BLaER1 (cell line): ENCODE data around the gene TTC13.

Experiments used
- H3K27ac ChIP-seq: shearing (Covaris generic); formaldehyde crosslinking; 2 replicates; pipeline ENCODE4 v1.8.1; 2022
- H3K27me3 ChIP-seq: shearing (Covaris generic); formaldehyde crosslinking; 2 replicates; pipeline ENCODE4 v1.8.1; 2022
- H3K36me3 ChIP-seq: shearing (Covaris generic); formaldehyde crosslinking; 2 replicates; pipeline ENCODE4 v1.8.1; 2022
- H3K4me1 ChIP-seq: shearing (Covaris generic); formaldehyde crosslinking; 2 replicates; pipeline ENCODE4 v1.8.1; 2022
- H3K4me2 ChIP-seq: shearing (Covaris generic); formaldehyde crosslinking; 2 replicates; pipeline ENCODE4 v1.8.1; 2022
- H3K4me3 ChIP-seq: shearing (Covaris generic); formaldehyde crosslinking; 2 replicates; pipeline ENCODE4 v1.8.1; 2022
- H3K9ac ChIP-seq: shearing (Covaris generic); formaldehyde crosslinking; 2 replicates; pipeline ENCODE4 v1.8.1; 2022
- H3K9me3 ChIP-seq: shearing (Covaris generic); formaldehyde crosslinking; 2 replicates; pipeline ENCODE4 v1.8.1; 2022
- H4K20me1 ChIP-seq: shearing (Covaris generic); formaldehyde crosslinking; 2 replicates; pipeline ENCODE4 v1.8.1; 2022
- Cebpa-rat ChIP-seq: shearing (Covaris generic); IDR thresholded peaks from 2 replicates; pipeline ENCODE4 v1.8.1; 2022

Gene TTC13

DNA sequence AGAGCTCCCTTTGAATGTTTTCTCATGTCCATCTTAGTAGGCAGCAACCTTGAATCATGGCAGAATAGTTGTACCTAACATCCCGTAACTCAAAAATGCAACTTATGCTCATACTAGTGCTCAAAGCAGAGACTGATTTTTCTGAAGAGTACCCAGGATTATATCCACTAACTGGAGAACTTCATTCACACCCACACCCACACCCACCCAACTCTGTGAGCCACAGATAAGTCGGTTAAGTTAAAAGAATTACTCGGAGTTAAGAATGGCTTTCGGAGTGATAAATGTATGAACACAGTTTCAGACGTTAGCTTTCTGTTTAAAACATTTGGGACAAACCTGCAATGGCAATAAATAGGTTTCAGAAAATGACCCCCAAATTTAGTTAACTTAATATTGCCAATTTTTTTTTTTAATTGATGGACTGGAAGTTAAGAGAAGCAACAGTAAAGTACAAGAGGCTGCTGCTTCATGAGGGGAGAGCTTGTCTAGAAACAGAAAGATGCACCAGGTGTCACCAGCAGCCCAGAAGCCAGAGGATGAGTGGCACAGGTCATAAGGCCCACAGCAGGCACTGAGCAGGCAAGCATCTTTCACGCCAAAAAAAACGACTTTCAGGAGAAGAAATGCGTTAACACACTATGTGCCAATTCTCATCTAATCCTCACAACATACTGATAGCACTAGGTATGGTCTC, 61.9 kb downstream of the TTC13 start:
- TF ChIP-seq Cebpa-rat: no peak
- Histone ChIP-seq H4K20me1 (no peaks in the 10 kb centered on the region), H3K27ac (no peak overlapping the region), H3K9ac (no peak overlapping the region), H3K4me2 (no peak overlapping the region), H3K4me1 (peaks cover 8% of the 10 kb centered on the region), H3K9me3 (no peaks in the 10 kb centered on the region), H3K4me3 (no peak overlapping the region), H3K36me3 (peaks cover 73% of the 10 kb centered on the region), H3K27me3 (no peaks in the 10 kb centered on the region)

GRCh38 chr1:230915078-230915477, 63.6 kb downstream of the TTC13 start:
- no peaks in the 10 kb centered on the region for H4K20me1 ChIP-seq
- H3K27ac ChIP-seq: no peak overlapping the region
- TF ChIP-seq Cebpa-rat: no peak
- peaks cover 8% of the 10 kb centered on the region for H3K4me1 ChIP-seq
- H3K9ac ChIP-seq: no peak overlapping the region
- H3K4me3 ChIP-seq: no peak overlapping the region
- H3K27me3 ChIP-seq: no peaks in the 10 kb centered on the region
- no peak overlapping the region for H3K4me2 ChIP-seq
- peaks cover 77% of the 10 kb centered on the region for H3K36me3 ChIP-seq
- H3K9me3 ChIP-seq: no peaks in the 10 kb centered on the region

DNA sequence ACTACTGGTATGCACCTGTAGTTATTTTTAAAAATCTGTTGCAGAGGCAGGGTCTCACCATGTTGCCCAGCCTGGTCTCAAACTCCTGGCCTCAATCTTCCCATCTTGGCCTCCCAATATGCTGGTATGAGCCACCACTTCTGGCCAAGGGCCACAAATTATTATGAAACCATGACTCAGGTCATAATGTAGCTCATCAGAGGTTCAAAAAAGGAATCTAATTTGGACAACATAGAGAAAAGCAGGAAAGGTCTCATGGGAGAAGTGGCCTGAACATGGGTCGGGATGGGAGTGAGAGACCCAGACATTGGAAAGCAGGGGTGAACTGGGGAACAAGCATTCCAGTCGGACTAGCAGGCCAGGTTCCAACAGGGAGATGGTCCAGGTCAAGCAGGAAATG, 65.2 kb downstream of the TTC13 start:
- Histone ChIP-seq H3K27ac (no peak overlapping the region), H3K9me3 (no peaks in the 10 kb centered on the region), H3K4me1 (peaks cover 8% of the 10 kb centered on the region), H3K27me3 (no peaks in the 10 kb centered on the region), H3K9ac (no peak overlapping the region), H4K20me1 (no peaks in the 10 kb centered on the region), H3K36me3 (peaks cover 77% of the 10 kb centered on the region), H3K4me2 (no peak overlapping the region), H3K4me3 (no peak overlapping the region)
- no peak for TF ChIP-seq Cebpa-rat

- no peaks in the 10 kb centered on the region for H4K20me1 ChIP-seq
- H3K4me2 ChIP-seq: no peak overlapping the region
- H3K27me3 ChIP-seq: no peaks in the 10 kb centered on the region
- H3K4me1 ChIP-seq: no peaks in the 10 kb centered on the region
- H3K9me3 ChIP-seq: no peaks in the 10 kb centered on the region
- H3K9ac ChIP-seq: no peak overlapping the region
- no peak for TF ChIP-seq Cebpa-rat
- H3K27ac ChIP-seq: no peak overlapping the region
- H3K36me3 ChIP-seq: peaks cover 82% of the 10 kb centered on the region
- no peak overlapping the region for H3K4me3 ChIP-seq
These were observed 67.9 kb downstream of the TTC13 start for GRCh38 chr1:230910755-230911117.

- Histone ChIP-seq H3K4me2 (no peak overlapping the region), H3K4me3 (no peak overlapping the region), H3K4me1 (no peaks in the 10 kb centered on the region), H3K27me3 (no peaks in the 10 kb centered on the region), H4K20me1 (no peaks in the 10 kb centered on the region), H3K27ac (no peak overlapping the region), H3K36me3 (peaks cover 87% of the 10 kb centered on the region), H3K9ac (no peak overlapping the region), H3K9me3 (no peaks in the 10 kb centered on the region)
- no peak for TF ChIP-seq Cebpa-rat
These were observed 68.5 kb downstream of the TTC13 start for GRCh38 chr1:230909974-230910754.

- H3K27ac ChIP-seq: no peak overlapping the region
- TF ChIP-seq Cebpa-rat: no peak
- H3K4me2 ChIP-seq: no peak overlapping the region
- no peaks in the 10 kb centered on the region for H4K20me1 ChIP-seq
- no peak overlapping the region for H3K9ac ChIP-seq
- H3K27me3 ChIP-seq: no peaks in the 10 kb centered on the region
- H3K4me1 ChIP-seq: no peaks in the 10 kb centered on the region
- H3K9me3 ChIP-seq: no peaks in the 10 kb centered on the region
- H3K4me3 ChIP-seq: no peak overlapping the region
- H3K36me3 ChIP-seq: peaks cover 79% of the 10 kb centered on the region
These were observed 71.0 kb downstream of the TTC13 start for GRCh38 chr1:230907472-230908205.

GRCh38 chr1:230906226-230906625, 72.4 kb downstream of the TTC13 start:
- Histone ChIP-seq H3K9me3 (no peaks in the 10 kb centered on the region), H3K27me3 (no peaks in the 10 kb centered on the region), H4K20me1 (no peaks in the 10 kb centered on the region), H3K4me2 (no peak overlapping the region), H3K4me1 (no peaks in the 10 kb centered on the region), H3K4me3 (no peak overlapping the region), H3K36me3 (peaks cover 78% of the 10 kb centered on the region), H3K27ac (no peak overlapping the region), H3K9ac (no peak overlapping the region)
- TF ChIP-seq Cebpa-rat: no peak

GRCh38 chr1:230905733-230906132, 72.9 kb downstream of the TTC13 start:
- Histone ChIP-seq H3K4me3 (no peak overlapping the region), H3K4me2 (no peak overlapping the region), H3K36me3 (peaks cover 73% of the 10 kb centered on the region), H3K27me3 (no peaks in the 10 kb centered on the region), H3K9ac (no peak overlapping the region), H4K20me1 (no peaks in the 10 kb centered on the region), H3K4me1 (no peaks in the 10 kb centered on the region), H3K9me3 (no peaks in the 10 kb centered on the region), H3K27ac (no peak overlapping the region)
- TF ChIP-seq Cebpa-rat: no peak

DNA sequence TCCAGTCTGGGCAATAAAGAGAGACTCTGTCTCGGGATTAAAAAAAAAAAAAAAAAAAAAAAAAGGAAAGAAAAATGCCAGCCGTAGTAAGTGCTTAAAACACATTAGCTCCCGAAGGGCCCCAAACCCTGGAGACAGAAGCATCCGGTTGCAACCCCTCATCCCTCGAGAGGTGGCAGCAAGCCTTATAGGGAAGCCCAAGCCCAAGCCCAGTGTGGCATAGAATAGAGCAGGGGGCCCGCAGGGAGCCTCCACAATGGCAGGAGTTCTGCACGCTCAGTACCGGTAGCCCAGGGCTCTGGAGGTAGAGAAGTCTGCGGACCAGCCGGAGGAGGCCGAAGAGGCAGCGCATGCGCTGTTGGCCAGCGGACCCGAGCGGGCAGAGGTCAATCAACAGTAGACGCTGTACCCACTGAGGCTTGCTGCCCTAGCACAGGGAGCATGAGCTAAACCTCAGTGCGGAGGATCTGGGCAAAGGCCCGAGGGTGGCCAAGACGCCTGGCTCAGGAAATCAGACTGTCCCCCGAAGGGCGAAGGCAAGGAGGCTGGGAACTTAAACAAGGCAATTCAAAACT, 76.2 kb downstream of the TTC13 start:
- Histone ChIP-seq H3K36me3 (peaks cover 40% of the 10 kb centered on the region), H3K4me2 (no peak overlapping the region), H3K27me3 (no peaks in the 10 kb centered on the region), H3K9me3 (no peaks in the 10 kb centered on the region), H3K9ac (no peak overlapping the region), H3K27ac (no peak overlapping the region), H4K20me1 (no peaks in the 10 kb centered on the region), H3K4me3 (no peak overlapping the region), H3K4me1 (no peaks in the 10 kb centered on the region)
- TF ChIP-seq Cebpa-rat: no peak

DNA sequence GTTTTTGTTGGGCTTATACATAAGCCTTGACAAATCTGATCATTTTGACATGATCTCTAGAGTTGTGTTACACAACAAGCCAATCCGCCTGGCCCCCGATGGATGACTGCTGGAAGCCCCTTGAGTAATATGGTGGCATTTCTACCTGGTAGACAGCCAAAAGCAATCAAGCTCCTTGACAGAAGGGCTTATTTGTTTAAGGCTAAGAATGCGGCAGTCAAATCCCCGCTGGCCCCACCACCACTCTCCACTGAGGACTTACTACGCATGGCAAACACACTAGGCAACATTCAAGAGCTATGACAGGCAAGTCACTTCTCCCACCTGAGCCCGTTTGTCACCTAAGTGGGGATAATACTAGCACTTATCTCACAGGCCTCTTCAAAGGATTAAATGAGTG, 77.0 kb downstream of the TTC13 start:
- no peaks in the 10 kb centered on the region for H3K9me3 ChIP-seq
- H3K4me2 ChIP-seq: no peak overlapping the region
- H3K36me3 ChIP-seq: peaks cover 34% of the 10 kb centered on the region
- no peaks in the 10 kb centered on the region for H4K20me1 ChIP-seq
- no peak overlapping the region for H3K4me3 ChIP-seq
- H3K27ac ChIP-seq: no peak overlapping the region
- no peaks in the 10 kb centered on the region for H3K27me3 ChIP-seq
- H3K9ac ChIP-seq: no peak overlapping the region
- no peaks in the 10 kb centered on the region for H3K4me1 ChIP-seq
- TF ChIP-seq Cebpa-rat: no peak
